GM21737 (cell line): ENCODE results near the gene PRSS33.

Source experiments
- ATAC-seq: cut with Tn5 transposase; IDR thresholded peaks from one replicate; pipeline ENCODE4 v1.9.1; 2021; ENCODE audit warnings: mild to moderate bottlenecking, moderate library complexity; ENCODE audit not compliant: unreplicated experiment

The PRSS33 gene

DNA sequence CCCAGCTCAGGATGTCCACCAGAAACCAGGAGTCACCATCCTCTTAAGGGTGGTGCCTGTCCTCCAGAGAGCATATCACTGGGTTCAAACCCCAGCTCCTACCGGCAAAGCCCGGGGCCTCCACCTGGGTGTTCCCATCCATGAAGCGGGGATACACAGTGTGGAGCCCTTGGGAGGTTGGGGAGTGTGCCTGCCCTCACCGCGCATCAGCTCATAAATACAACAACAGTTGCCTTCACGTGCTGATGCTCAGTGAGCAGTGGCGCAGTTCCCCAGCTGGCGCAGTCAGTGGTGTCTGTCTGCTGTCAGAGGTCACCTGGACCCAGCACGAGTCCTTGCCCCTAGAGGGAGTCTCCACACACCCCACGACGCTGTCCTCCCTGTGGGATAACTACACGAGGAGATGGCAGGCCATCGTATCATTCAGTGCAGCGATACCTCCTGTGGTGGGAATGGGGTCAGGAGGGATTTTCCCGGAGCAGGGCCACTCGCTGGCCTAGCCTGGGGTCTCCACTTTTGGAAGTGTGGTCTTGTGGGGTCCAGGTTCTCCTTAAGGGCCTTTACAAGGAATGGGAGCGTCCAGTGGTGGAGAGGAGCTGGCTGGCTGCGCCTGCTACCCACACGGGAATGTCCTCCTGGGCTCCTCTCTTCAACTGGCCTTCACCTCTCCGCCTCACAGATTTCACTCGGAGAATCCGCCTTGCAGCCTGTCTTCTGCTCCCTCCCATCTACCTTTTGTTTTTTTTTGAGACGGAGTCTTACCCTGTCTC is 8.0 kb downstream of the PRSS33 start:
- ATAC-seq: no peak

DNA sequence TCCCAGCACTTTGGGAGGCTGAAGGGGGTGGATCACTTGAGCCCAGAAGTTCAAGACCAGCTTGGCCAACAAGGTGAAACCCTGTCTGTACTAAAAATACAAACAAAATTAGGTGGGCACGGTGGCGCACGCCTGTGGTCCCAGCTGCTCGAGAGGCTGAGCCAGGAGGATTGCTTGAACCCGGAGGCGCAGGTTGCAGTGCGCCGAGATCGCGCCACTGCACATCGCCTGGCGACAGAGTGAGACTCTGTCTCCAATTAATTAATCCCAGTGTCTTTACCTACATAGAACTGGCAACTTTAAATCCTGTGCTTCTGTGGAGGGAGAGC is 8.8 kb downstream of the PRSS33 start:
- no peak for ATAC-seq

DNA sequence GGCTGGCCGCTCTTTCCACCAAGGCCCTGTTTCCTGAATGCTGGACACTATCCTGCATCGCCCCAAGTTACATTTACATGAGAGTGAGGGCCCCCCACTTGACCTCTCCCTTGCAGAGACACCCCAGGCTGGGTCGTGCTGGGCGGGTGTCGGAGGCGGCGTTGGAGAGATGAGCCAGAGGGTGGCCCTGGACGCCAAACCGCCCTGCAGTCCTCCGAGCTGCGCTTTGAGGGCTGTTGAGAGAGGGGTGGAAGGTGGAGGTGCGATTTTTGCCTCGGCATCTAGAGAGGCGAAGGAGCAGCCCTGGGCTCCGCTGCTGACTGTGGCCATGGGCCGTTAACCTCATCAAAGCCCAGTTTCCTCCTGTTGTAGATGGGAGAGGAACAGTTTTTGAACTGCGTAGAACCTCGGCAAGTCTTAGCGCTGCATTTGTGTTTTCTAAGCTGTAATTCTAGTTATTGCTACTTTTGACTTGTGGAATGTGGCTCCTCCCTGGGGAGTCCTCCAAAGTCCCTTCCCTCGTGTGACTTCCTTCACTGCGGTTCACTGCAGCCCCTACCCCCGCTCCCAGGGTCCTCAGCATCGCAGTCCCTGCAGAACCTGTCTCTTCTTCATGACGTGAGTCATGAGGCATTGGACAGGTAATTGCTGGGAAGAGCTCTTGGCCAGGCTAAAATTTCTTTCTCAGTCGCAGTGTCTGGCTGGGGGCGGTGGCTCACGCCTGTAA is 9.3 kb downstream of the PRSS33 start:
- no peak for ATAC-seq

DNA sequence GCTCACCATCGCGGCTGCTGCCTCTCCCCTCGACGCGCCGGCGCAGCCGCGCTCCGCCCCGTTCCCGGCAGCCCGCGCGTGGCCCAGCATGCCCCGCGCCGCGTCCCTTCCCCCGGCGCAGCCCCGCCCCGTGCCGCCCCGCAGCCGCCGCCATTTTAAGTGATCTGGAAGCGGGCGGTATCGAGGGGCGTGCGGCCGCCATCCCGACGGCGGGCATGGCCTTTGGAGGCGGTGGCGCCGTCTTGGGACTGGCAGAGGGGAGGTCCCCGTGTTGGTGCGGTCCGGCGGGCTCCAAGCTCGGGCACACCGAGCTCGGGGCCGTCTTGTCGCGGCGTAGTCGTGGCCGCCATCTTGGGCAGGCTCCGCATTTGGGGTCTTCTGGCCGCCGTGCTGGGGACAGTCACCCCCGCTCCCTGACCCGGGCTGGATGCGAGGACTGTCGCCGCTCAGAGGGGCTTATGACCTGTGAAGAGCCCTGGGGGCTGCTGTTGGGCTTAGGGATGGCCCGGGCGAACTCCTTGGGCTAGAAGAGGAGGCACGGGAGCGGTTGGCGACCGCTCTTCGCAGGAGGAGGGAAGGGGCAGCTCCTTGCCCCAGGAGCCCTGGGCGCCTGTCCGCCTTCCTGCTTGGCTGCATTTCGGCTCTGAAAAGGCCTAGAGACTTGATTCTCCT is 10.0 kb downstream of the PRSS33 start, which contains the start of gene ELOB:
ELOB (minus strand) TSS at position 50 of the 672 bp plus-strand sequence; CDS start at position 9, 41 bp downstream.
- peak; percentile 75 for ATAC-seq

DNA sequence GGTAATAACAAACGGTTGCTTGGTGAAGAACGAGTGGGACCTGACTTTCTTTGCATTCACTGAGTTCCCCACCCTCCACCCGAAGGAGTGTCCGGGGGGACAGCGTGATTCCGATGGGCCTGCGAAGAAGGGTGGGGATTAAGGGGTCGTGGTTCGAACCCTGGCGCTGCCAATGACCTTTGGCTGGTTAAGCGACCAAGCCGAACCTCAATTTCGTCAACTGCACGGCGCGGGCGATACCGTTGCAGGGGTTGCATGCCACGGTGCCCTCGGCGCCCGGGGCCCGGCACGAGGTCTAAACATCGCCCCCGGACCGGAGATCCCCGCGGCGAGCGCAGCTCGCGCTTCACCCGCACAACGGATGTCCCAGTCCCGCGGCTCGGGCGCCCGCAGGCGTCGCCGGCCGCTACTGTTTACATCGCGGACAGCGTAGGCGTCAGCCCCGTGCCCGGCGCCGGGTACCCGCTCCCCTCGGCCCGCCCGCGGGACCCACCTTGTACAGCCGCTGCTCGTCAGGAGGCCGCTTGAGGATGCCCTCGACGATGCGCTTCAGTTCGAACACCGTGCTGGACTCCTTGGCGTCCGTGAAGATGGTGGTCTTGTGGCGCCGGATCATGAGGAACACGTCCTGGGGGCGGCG is 10.7 kb downstream of the PRSS33 start:
- peak; percentile 26 for ATAC-seq

DNA sequence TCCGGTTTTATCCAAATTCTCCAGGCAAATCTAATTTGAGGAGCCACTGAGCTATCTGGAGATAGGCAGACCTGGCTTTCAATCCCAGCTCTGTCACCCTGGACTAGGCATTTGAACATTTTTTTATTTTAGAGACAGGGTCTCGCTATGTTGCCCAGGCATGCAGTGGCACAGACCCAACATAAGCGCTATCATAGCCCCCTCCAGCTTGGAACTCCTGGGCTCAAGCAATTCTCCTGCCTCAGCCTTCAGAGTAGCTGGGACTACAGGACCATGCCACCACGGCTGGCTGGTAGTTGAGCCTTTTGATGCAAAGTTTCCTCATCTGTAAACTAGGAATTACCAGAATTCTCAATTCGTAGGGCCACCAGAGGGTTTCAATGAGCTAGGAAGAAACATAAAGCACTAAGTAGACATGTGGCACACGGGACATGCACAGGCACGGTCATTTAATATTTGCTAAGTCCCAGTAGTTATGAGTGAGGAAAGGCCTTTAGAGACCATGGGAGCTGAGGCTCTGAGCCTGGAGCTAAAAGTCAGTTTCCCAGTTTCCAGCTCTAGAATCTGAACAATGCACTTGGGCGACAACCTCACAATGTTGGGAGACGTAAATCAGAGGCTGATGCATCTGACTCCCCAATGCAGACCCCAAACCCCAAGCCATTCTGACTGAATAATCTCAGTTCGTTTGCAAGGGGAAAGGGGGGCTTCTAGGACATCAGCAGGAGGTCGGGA is 11.4 kb downstream of the PRSS33 start:
- no peak for ATAC-seq

DNA sequence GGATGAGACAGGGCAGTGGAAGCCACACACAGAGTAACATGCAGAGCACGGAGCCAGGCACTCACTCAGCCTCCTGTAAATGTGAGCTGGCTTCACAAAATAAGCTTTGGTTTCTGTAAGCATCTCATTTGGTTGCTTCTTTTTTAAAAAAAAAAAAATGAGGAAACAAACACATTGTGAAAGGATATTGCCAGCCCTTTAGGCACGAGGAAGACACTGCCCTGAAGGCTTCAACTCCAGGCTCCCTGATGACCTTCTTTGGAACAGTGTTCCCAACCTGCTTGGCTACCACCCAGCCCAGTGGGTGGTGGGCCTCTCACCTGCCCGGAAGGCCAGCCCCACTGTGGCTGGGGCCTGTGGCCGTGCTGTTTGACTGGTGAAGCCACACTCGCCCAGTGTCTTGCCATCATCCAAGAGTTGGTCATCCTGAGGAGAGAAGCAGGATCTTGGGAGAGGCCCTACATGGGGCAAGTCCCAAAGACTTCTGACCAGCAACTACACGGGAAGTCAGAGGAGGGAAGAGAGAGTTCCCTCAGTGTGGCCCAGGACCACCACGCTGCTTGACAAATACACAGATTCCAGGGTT is 12.1 kb downstream of the PRSS33 start:
- no peak for ATAC-seq

DNA sequence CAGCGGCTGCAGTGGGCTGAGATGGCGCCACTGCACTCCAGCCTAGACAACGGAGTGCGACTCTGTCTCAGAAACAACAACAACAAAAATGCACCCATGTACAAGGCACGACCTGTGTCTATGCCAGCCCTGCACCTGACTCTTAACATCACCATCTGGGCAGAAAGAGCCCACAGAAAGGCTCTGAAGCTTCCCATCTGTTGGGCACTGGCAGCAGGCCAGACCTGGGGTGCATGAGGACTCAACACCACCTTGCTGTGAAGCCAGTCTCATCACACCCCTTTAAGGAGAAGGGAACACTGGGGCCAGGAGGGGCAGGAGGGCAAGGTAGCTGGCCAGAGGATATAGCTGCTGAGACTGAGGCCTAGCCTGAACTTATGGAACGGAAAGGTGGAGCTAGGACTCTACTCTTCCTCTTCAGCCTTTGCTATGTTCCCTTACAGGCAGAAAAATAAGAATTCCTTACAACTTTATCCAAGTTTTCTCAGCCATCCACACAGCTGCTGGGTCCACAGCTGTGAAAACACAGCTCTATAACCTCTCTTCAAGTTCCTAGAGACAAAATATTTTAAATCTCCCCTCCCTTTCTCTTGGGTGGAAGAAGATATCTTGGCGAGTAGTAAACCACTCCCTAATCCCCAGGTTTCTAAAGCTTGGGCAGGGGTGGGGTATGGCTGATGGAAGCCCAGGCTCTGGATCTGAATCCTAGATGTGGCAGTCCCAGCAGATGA is 13.0 kb downstream of the PRSS33 start:
- no peak for ATAC-seq

DNA sequence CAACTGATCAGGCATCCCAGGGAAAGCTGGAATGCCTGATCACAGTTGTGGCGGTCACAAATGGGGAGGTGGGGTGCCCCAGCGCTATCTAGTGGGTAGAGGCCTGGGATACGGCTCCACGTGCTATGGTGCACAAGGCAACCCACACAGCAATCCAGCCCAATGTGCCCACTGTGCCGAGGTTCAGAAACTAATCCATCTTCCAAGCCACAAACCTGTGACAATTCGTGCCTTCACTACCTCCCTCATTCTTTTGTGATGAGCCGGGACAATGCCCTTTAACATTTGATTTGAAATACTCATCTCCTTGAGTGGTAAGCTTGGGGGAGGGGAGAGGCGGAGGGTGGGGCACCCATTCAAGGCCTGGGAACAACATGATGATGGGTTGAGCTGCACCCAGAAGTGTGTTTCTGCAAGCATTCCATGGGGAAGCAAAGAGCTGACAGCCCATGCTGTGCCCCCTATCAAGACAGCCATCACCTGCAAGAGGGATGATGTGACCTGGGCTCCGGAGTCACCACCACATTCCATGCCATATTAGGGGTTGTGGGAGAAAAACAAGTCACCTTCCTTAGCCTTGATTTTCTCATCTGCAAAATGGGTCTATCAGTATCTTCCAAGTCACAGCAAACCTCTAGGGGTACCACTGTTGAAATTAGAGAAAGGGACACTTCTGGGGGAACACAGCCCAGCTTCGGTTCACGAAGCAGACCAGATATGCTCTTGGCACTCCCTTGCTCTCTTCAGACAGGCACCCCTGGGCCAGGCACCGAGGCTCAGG is 14.0 kb downstream of the PRSS33 start:
- no peak for ATAC-seq

DNA sequence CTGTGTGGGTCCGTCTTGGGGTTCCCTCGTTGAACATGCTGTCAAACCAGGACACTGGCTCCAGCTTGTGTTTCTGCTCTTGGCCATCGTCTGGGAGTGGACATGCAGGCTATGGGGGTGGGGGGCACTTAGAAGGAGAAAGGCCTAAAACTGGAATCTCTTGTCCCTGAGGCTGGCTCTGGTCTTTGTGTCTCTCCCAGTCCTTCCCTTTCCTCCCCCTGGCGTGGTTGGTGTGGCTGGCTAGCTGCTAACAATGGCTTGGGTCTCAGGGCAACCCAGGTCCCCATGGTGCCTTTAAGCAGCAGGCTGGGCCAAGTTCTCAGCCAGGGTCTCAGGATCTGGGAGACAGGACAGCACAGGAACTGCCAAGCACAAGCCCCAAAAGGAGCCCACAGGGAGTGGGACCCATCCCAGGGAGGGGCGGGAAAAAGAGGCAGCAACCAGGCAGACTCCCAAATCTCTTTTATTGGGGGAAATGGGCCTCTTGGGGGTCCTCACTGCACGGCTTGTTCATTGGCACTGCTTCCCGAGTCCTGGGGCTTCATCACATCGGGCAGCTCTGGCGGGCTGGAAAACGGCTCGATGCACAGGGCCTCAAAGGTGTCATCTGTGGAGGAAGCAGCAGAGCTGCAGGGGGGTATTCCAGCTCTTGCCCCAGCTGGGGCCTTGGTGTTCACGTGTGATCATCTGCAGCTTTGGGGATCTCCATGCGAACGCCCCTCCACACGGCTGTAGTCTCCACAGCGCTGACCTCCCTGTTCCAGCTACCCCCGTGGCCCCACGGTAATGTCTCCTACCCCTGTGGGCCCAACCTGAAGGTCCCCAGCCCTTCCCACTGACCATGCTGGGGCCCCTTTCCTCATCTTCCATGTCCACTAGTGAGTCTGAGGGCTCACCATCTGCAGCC is 15.6 kb downstream of the PRSS33 start:
- no peak for ATAC-seq

DNA sequence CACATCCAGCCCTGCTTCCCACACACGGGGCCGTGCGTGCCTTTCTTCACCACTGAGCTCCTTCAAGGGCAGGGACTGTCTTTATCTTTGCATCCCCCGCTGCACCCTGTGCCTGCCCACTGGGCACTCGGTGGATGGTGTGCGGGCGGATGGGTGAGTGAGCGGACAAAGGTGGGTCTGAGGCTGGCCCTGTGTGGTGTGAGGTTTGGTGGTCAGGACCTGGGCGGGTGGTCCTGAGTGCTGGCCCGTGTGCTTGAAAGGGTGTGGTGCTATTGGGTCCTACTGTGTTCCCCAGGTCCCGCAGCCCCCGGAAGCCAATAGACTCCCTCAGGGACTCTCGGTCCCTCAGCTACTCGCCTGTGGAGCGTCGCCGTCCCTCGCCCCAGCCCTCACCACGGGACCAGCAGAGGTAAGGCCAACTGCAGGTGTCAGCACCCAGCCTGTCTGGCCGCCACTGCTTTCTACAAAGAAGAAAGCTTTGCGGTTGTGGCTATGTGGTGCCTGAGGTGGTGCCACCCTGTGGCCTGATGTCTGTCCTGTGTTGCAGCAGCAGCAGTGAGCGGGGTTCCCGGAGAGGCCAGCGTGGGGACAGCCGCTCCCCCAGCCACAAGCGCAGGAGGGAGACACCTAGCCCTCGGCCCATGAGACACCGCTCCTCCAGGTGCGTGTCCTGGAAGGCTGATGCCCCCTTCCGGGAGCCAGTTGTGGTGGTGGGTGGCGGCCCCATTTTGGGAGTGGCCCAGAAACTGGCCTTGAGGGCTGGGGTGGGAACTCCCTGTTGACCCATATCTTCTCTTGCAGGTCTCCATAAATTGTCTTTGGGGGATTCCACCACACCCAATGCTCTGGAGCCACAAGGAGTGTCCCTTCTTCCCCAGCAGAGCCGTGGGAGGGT is 17.1 kb downstream of the PRSS33 start:
- ATAC-seq: no peak

DNA sequence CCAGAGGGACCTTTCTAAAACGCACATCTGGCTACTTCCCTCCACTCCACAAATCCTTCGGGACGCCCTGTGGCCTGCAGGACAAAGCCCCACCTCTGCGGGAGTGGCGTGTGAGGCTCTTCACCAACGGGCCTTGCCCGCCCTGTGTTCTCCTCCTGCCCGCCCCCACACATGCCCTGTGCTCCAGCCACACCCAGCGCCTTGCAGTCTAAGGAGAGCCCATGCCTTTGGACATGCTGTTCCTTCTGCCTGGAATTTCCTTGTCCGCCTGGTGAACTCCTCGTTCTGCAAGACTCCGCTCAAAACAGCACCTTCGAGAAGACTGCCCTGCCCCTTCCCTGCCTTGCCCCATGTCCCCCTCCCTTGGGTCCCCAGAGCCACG is 17.7 kb downstream of the PRSS33 start:
- no peak for ATAC-seq

DNA sequence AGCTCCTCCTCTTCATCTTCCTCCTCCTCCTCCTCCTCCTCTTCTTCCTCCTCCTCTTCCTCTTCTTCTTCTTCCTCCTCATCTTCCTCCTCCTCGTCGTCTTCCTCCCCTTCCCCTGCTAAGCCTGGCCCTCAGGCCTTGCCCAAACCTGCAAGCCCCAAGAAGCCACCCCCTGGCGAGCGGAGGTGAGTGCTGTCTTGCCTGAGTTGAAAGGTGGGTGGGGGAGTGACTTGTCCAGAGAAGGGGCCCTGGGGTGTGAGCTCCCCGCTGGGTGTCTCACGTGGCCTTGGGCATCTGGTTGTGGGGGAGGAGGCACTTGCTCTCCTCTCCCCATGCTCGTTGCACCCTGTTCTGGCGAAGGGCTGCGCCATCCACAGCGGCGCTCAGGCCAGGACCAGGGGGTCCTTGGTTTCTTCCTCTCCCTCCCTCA is 18.2 kb downstream of the PRSS33 start:
- no peak for ATAC-seq

DNA sequence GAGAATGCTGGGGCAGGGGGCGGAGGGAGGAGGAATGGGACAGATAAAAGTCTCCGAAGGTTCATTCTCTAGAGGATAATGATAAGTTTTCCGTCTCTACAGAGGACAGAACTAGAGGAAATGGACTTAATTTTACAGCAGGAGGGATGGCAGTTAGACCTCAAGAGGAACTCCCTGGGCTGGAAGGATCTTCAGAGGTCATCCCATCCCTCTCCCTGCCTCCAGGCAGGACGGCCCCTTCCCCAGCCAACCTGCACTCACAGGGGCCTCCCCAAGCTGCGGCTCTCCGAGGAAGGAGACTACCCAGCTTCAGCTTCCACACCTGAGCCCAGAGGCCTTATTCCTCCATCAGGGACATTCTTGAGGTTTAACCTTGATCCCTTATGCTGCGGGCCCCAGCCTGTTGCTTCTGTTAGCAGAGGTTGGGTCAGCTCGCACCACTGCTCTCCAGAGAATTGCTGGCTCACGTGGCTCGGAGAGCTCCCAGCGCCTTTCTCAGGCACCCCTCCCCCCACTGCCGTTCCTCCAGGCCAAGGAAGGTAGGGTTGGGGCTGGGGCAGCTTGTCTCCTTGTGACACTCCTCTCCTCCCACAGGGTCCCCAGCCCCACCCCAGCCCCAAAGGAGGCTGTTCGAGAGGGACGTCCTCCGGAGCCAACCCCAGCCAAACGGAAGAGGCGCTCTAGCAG is 18.8 kb downstream of the PRSS33 start:
- ATAC-seq: no peak

DNA sequence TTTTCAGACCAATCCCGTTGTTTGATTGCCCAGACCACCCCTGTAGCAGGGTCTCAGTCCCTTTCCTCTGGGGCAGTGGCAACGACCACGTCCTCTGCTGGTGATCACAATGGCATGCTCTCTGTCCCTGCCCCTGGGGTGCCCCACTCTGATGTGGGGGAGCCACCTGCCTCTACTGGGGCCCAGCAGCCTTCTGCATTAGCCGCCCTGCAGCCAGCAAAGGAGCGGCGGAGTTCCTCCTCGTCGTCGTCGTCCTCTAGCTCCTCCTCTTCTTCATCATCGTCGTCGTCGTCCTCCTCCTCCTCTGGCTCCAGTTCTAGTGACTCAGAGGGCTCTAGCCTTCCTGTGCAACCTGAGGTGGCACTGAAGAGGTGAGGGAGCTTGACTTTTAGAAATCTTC is 19.5 kb downstream of the PRSS33 start:
- ATAC-seq: no peak

DNA sequence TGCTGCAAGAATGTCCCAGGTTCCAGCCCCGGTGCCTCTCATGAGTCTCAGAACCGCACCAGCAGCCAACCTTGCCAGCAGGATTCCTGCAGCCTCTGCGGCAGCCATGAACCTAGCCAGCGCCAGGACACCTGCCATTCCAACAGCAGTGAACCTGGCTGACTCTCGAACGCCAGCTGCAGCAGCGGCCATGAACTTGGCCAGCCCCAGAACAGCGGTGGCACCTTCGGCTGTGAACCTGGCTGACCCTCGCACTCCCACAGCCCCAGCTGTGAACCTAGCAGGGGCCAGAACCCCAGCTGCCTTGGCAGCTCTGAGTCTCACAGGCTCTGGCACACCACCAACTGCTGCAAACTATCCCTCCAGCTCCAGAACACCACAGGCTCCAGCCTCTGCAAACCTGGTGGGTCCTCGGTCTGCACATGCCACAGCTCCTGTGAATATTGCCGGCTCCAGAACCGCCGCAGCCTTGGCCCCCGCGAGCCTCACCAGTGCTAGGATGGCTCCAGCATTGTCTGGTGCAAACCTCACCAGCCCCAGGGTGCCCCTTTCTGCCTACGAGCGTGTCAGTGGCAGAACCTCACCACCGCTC is 20.1 kb downstream of the PRSS33 start:
- ATAC-seq: no peak
